PC-9 (cell line): ENCODE results near the gene UBE2V1.

ENCODE experiments used
- CTCF ChIP-seq: fragments of 200-600 bp; sonication (generic); conservative IDR thresholded peaks from 2 replicates; pipeline ENCODE4 v1.6.1; 2017; ENCODE audit warnings: mixed run types, antibody characterized with exemption, mild to moderate bottlenecking, moderate library complexity
- EZH2 ChIP-seq: fragments of 200-600 bp; sonication (generic); IDR thresholded peaks from 2 replicates; pipeline ENCODE4 v1.8.0; 2017; ENCODE audit warnings: antibody characterized with exemption, low read depth

DNA sequence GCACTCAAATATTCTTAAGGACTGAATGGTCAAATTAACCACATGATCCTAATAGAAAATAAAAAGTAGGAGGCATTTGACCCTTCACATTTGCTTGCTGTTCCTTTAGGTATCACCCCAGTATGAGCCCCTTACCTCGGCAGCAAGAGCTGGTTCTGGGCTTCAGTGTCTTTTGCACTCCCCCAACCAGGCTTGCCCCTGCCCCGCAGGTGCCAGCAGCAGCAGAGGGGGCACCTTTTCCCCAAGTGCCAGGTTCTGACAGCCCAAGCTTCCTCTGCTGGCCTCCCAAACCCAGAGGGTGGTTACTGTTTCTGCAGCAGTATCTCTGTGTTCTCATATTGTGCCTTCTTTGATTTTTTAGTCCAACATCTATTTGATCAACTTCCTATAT is 23.2 kb downstream of the UBE2V1 start:
- TF ChIP-seq CTCF, result no peak
- no peak for TF ChIP-seq EZH2
